ENCODE data around the gene DPF3.

DPF3 gene

GRCh38 chr14:72739446-72740405, 154.2 kb downstream of the DPF3 start:
- no peak for FAIRE-seq

- FAIRE-seq: no peak
These were observed 155.7 kb downstream of the DPF3 start for GRCh38 chr14:72738161-72738611.

GRCh38 chr14:72737560-72737943, 156.3 kb downstream of the DPF3 start:
- no peak for FAIRE-seq

GRCh38 chr14:72736786-72737559, 156.9 kb downstream of the DPF3 start:
- FAIRE-seq: no peak

DNA sequence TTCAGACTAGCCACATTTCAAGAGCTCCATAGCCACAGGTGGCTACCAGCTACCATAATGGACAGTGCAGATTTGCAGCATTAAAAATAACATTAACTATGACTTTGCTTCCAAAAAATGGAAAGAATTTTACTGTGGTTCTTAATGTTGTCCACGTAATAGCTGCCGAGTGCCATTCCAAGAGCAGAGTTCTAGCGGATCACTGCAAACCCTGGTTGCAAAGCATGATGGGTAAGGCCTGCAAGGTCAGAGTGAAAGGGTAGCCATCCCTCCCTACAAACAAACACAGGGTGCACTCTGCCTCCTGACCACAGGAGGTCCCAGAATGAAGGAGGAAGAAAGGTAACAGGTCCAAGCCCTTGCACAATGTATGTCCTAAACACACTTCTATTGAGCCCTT, 157.6 kb downstream of the DPF3 start:
- no peak for FAIRE-seq

- no peak for FAIRE-seq
These were observed 161.7 kb downstream of the DPF3 start for GRCh38 chr14:72732022-72732780.

GRCh38 chr14:72731252-72732020, 162.5 kb downstream of the DPF3 start:
- no peak for FAIRE-seq

DNA sequence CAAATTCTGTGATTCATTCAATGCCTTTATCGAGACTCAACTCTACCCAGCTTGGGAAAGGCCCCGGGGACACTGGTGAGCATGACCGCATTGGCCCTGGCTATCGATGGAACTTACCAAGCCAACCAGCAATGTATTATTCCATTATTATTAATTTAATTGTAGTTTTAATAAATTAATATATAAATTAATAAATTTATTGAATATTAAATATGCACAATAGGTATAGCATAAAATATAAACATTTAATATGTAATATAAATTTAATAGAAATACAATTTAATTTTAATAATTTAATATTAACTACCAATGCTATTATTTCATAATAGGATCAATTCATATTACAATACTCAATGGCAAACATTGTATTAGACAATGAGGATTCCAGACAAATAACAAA, 163.4 kb downstream of the DPF3 start:
- FAIRE-seq: peak; percentile 63

- FAIRE-seq: no peak
These were observed 167.5 kb downstream of the DPF3 start for GRCh38 chr14:72726444-72726843.

DNA sequence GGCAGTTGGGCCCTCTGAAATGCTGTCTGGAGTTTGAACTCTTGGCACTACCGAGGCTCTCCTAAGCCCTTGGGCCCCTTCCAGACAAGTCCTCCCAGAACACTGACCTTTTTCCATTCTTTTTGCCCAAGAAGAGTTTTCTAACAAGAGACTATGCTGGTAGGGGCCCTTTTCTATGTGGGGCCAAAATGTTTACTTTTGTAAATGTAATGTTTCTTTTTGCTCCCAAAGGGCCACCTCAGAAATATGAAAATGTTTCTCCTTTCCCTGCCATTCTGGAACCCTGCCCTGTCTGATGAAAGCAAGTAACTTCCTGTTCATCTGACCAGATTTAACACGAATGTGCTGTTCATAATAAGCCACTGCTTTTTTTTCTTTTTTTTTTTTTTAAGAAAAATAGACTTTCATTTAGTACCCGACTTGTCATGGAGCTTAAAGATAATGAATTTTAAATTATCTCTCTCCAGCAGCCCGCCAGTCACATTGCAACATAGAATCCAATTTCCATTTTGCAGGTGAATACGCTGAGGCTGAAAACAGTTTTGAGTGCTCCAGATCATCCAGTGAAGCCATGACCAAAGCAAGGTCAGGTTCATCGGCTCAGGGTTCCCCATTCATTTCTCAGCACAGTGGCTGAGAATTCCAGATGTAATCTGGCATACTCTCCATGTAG, 169.9 kb downstream of the DPF3 start:
- peak; percentile 37 for FAIRE-seq

- FAIRE-seq: no peak
These were observed 171.6 kb downstream of the DPF3 start for GRCh38 chr14:72722201-72722785.

GRCh38 chr14:72721083-72721482, 172.8 kb downstream of the DPF3 start:
- no peak for FAIRE-seq

DNA sequence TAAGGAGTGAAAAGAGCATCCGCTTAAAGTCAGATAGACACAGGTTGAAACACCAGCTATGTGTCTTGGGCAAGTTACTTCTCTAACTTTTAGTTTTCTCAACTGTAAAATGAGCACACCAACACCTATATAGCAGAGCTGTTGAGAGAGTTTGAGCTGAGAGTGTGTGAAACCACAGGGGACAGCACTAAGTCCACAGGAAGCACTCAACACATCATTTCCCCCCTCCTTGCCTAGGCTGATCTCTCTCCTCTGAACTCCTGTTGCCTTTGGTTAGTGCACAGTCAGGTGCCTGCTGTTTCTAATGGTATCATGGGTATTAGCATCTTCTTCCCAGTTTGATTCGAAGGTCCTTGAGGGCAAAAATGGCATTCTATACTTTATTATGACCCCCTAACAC, 176.7 kb downstream of the DPF3 start:
- no peak for FAIRE-seq

GRCh38 chr14:72716476-72716875, 177.4 kb downstream of the DPF3 start:
- FAIRE-seq: no peak

- FAIRE-seq: no peak
These were observed 178.1 kb downstream of the DPF3 start for GRCh38 chr14:72715850-72716228.

DNA sequence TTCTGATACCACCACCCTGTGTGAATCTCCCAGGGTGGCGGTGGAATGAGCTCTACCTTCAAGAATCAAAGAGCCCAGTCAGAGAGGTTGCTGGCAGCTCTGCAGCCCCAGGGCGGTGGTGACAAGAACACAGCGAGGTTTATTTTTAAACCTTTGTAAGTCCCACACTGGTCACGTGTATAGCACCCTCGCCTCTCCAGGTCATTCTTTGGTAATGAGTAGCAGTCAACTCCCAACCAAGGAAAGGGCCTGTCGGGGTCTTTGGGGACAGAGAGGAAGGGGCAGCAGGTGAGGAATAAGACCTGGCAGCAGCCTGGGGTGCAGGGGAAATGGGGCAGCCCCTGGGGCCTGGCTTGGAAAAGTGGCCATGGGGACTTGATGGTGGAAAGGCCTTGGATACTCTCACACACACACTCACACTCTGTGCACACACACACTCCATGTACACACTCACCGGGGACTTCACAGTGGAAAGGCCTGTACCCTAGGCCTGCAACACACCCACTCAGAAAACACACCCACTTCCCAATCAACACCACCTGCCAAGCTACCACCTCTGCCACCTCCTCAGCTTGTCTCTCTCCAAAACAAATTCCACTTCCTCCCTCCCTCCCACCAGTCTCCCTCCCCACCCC, 178.6 kb downstream of the DPF3 start:
- FAIRE-seq: no peak

GRCh38 chr14:72714871-72715214, 179.1 kb downstream of the DPF3 start:
- FAIRE-seq: no peak

DNA sequence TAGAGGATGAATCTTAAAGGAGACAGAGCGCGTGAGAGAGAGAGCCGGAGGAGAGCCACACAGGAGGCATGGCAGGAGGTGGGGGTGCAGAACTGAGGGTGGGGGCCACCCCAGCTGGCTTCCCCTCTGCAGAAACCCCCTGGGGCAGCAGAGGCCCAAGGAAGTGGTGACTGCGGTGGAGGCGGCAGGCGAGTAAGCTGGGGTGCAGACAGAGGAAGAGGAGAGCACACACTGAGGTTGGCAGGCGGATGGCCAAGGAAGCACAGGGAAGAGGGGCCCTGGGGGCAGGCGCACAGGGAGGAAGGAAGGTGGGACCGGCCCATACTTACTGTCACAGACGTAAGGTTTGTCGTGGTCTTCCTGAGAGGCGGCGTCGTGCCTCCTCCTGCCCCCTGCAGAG, 179.8 kb downstream of the DPF3 start:
- FAIRE-seq: no peak

- FAIRE-seq: no peak
These were observed 182.0 kb downstream of the DPF3 start for GRCh38 chr14:72711936-72712335.

- no peak for FAIRE-seq
These were observed 183.8 kb downstream of the DPF3 start for GRCh38 chr14:72709916-72710611.

Data from endometrium (tissue), 2 donors.